ENCODE results near the gene IFRD1.

The IFRD1 gene

GRCh38 chr7:112521942-112522341 is 71.7 kb downstream of the IFRD1 start:
- DNase-seq, result no peak

DNA sequence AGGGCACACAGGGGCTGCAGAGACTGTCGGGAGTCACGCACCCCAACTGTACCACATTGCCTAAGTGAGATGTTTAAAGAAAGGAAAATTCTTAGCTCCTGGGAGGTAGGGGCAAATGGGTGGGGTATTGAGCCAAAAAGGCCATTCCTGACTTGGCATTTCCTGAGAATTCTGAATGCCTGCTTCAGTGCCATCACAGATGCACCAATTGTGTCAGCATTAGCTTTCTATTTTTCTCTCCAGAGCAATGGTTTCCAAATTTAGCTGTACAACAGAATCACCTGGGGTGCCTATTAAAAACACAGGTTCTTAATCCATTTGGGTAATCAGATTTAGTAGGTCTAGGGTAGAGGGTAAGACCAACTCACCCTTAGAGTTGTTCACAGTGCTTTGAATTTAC is 73.6 kb downstream of the IFRD1 start:
- DNase-seq, result no peak

All from right hindlimb (tissue), 1 donor.